LNCAP (cell line): ENCODE data around the gene COP1.

Source experiments
- TF ChIP-seq, protein P1 (sequence below): fragments of 450-650 bp; IDR thresholded peaks from 2 replicates; pipeline ENCODE4 v1.5.1; 2017; ENCODE audit warnings: mild to moderate bottlenecking

Gene COP1

GRCh38 chr1:175911138-175911537, 295.9 kb downstream of the COP1 start:
- TF ChIP-seq, protein P1, sequence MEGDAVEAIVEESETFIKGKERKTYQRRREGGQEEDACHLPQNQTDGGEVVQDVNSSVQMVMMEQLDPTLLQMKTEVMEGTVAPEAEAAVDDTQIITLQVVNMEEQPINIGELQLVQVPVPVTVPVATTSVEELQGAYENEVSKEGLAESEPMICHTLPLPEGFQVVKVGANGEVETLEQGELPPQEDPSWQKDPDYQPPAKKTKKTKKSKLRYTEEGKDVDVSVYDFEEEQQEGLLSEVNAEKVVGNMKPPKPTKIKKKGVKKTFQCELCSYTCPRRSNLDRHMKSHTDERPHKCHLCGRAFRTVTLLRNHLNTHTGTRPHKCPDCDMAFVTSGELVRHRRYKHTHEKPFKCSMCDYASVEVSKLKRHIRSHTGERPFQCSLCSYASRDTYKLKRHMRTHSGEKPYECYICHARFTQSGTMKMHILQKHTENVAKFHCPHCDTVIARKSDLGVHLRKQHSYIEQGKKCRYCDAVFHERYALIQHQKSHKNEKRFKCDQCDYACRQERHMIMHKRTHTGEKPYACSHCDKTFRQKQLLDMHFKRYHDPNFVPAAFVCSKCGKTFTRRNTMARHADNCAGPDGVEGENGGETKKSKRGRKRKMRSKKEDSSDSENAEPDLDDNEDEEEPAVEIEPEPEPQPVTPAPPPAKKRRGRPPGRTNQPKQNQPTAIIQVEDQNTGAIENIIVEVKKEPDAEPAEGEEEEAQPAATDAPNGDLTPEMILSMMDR: no peak

- TF ChIP-seq, protein P1: no peak
Measured at GRCh38 chr1:175906370-175906769, 300.7 kb downstream of the COP1 start.

DNA sequence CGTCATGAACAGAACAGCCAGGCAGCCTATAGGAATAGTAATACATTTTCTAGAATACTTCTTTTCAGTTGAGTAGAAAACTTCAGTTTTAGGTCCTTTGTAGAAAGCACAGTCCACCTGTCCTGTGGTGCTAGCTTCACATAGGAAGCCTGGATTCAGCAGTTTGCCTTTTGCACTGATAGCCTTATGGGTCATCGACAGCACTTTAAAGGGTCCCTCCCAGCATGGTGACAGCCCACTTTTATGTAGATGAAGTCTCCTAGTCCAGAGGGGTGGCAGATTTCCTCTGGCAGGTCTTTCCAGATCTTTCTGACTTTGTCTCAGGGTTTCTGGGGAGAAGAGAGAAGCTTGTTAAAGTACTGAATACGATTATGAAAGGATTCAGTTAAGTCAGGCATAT, 302.3 kb downstream of the COP1 start:
- TF ChIP-seq, protein P1: no peak

DNA sequence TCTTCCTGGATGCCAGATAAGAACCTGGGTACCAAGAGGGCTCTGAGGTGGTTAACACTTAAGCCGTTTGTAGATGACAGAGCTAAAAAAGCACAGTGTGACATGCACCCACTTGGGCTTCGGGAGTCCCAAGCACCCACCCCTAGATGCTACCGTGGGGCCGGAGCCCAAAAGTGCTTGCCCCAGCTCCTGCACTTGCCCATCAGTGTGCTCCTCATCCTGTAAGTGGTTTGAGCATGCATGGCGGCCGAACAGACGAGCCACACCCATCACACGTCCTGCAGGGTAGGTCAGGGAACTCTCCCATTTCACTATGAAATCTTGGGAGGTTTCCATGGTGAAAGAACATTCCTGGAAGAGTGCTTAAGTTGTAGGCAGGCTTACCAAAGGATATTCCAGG, 304.8 kb downstream of the COP1 start:
- TF ChIP-seq, protein P1: no peak

- TF ChIP-seq, protein P1: no peak
Measured at GRCh38 chr1:175901076-175901836, 305.8 kb downstream of the COP1 start.

DNA sequence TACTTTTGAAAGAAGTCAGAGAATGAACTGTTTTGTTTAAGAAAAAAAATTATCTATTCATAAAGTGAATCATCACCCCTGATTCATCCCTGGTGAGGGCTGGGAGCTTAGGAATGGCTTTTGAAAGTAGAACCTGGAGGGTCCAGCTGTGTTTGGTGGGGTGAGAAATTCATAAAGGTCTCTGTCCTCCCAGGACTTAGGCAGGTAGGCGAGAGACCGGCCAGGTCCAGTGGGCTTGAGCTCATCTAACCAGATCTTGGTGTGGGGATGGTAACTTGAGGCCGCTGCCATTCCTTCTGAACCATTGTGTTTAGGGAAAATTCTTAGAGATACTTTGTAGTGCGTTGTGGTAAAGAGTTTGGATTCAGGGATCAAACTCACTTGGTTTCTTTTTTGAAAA, 306.9 kb downstream of the COP1 start:
- TF ChIP-seq, protein P1: no peak

GRCh38 chr1:175895966-175896365, 311.1 kb downstream of the COP1 start:
- TF ChIP-seq, protein P1: no peak
